Duodenal mucosa (tissue), 2 donors: ENCODE measurements around the gene HIF1A.

Experiments
- H3K27ac ChIP-seq: one replicate; pipeline ENCODE4 v1.7.0; 2013; ENCODE audit warnings: low read depth, low read length
- H3K27me3 ChIP-seq, 2 donors: one replicate each; pipeline ENCODE4 v1.7.0; 2013; ENCODE audit warnings: low read length in 2 of 2, control low read depth in 1 of 2; ENCODE audit not compliant: insufficient read depth in 2 of 2, control insufficient read depth in 1 of 2
- H3K36me3 ChIP-seq, 2 donors: one replicate each; pipeline ENCODE4 v1.7.0; 2013; ENCODE audit warnings: low read length in 2 of 2, control low read depth in 1 of 2; ENCODE audit not compliant: insufficient read depth in 2 of 2, control insufficient read depth in 1 of 2
- H3K4me1 ChIP-seq, 2 donors: one replicate each; pipeline ENCODE4 v1.7.0; 2013; ENCODE audit warnings: low read length in 2 of 2, control low read depth in 1 of 2; ENCODE audit not compliant: insufficient read depth in 2 of 2, control insufficient read depth in 1 of 2
- H3K4me3 ChIP-seq, 2 donors: one replicate each; pipeline ENCODE4 v1.7.0; 2013; ENCODE audit warnings: low read length in 2 of 2, low read depth in 1 of 2
- H3K9ac ChIP-seq, 2 donors: one replicate each; pipeline ENCODE4 v1.7.0; 2013; ENCODE audit warnings: low read length in 2 of 2, low read depth in 1 of 2
- H3K9me3 ChIP-seq, 2 donors: one replicate each; pipeline ENCODE4 v1.7.0; 2013; ENCODE audit warnings: low read length in 2 of 2, control low read depth in 1 of 2; ENCODE audit not compliant: control insufficient read depth in 1 of 2

HIF1A gene

DNA sequence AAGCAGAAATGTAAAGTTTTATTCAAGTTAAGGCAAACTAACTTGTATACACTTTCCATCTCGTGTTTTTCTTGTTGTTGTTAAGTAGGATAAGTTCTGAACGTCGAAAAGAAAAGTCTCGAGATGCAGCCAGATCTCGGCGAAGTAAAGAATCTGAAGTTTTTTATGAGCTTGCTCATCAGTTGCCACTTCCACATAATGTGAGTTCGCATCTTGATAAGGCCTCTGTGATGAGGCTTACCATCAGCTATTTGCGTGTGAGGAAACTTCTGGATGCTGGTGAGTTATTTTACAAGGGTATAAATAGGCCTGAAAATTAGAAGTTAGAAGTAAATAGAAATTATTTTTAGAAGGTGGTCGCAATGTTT is 25.0 kb downstream of the HIF1A start:
- no peaks in the 10 kb centered on the region for H3K9me3 ChIP-seq
- no peak overlapping the region for H3K27ac ChIP-seq
- H3K9ac ChIP-seq = no peak overlapping the region
- H3K27me3 ChIP-seq = no peaks in the 10 kb centered on the region
- peak overlapping the region in 1 of 2 donors; percentile 27 for H3K4me3 ChIP-seq
- H3K36me3 ChIP-seq = peaks cover 14 to 19% of the 10 kb centered on the region in 2 donors
- H3K4me1 ChIP-seq = peaks cover 10 to 18% of the 10 kb centered on the region in 2 donors

DNA sequence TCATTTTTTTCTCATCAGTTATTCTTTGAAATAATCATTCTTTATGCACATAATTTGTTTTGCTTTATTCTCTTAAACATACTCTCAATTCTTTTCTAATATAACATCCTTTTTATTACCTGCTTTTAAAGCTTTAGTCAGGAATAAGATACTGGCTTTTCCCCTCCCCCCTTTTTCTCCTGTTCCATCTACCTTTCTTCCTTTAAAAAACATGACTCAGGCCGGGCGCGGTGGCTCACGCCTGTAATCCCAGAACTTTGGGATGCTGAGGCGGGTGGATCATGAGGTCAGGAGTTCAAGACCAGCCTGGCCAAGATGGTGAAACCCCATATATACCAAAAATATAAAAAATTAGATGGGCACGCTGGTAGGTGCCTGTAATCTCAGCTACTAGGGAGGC is 25.4 kb downstream of the HIF1A start:
- Histone ChIP-seq H3K9me3 (no peaks in the 10 kb centered on the region), H3K4me1 (peaks cover 8 to 18% of the 10 kb centered on the region in 2 donors), H3K36me3 (peaks cover 14 to 24% of the 10 kb centered on the region in 2 donors), H3K27ac (no peak overlapping the region), H3K9ac (no peak overlapping the region), H3K4me3 (no peak overlapping the region), H3K27me3 (no peaks in the 10 kb centered on the region)

- Histone ChIP-seq H3K27ac (no peak overlapping the region), H3K27me3 (no peaks in the 10 kb centered on the region), H3K36me3 (peaks cover 21 to 50% of the 10 kb centered on the region in 2 donors), H3K4me1 (peaks cover 5 to 8% of the 10 kb centered on the region in 2 donors), H3K9ac (no peak overlapping the region), H3K9me3 (no peaks in the 10 kb centered on the region), H3K4me3 (no peak overlapping the region)
These were observed 28.8 kb downstream of the HIF1A start for GRCh38 chr14:61724133-61724532.

- H3K9me3 ChIP-seq = no peaks in the 10 kb centered on the region
- peaks cover 0 to under 1% of the 10 kb centered on the region in 2 donors for H3K4me1 ChIP-seq
- no peak overlapping the region for H3K27ac ChIP-seq
- H3K36me3 ChIP-seq = peaks cover 30 to 60% of the 10 kb centered on the region in 2 donors
- no peaks in the 10 kb centered on the region for H3K27me3 ChIP-seq
- H3K9ac ChIP-seq = no peak overlapping the region
- no peak overlapping the region for H3K4me3 ChIP-seq
These were observed 31.7 kb downstream of the HIF1A start for GRCh38 chr14:61726778-61727658.

- Histone ChIP-seq H3K9me3 (no peaks in the 10 kb centered on the region), H3K4me1 (peaks cover 5% of the 10 kb centered on the region in 2 donors), H3K27ac (no peak overlapping the region), H3K9ac (no peak overlapping the region), H3K36me3 (peaks cover 33 to 69% of the 10 kb centered on the region in 2 donors), H3K4me3 (no peak overlapping the region), H3K27me3 (no peaks in the 10 kb centered on the region)
These were observed 35.6 kb downstream of the HIF1A start for GRCh38 chr14:61730756-61731373.

- Histone ChIP-seq H3K27ac (no peak overlapping the region), H3K4me1 (peaks cover 5% of the 10 kb centered on the region in 2 donors), H3K27me3 (no peaks in the 10 kb centered on the region), H3K4me3 (no peak overlapping the region), H3K36me3 (peaks cover 48 to 72% of the 10 kb centered on the region in 2 donors), H3K9me3 (no peaks in the 10 kb centered on the region), H3K9ac (no peak overlapping the region)
These were observed 38.7 kb downstream of the HIF1A start for GRCh38 chr14:61733972-61734371.

- Histone ChIP-seq H3K36me3 (peaks cover 49 to 74% of the 10 kb centered on the region in 2 donors), H3K4me1 (peaks cover 5% of the 10 kb centered on the region in 2 donors), H3K9me3 (no peaks in the 10 kb centered on the region), H3K27me3 (no peaks in the 10 kb centered on the region), H3K9ac (no peak overlapping the region), H3K4me3 (no peak overlapping the region), H3K27ac (no peak overlapping the region)
These were observed 41.4 kb downstream of the HIF1A start for GRCh38 chr14:61736751-61737150.

DNA sequence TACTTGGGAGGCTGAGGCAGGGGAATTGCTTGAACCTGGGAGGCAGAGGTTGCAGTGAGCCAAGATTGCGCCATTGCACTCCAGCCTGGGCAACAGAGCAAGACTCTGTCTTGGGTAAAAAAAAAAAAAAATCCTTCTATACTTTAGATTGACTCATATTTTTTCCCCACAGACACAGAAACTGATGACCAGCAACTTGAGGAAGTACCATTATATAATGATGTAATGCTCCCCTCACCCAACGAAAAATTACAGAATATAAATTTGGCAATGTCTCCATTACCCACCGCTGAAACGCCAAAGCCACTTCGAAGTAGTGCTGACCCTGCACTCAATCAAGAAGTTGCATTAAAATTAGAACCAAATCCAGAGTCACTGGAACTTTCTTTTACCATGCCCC is 42.6 kb downstream of the HIF1A start:
- Histone ChIP-seq H3K9ac (no peak overlapping the region), H3K4me1 (peaks cover 0 to 5% of the 10 kb centered on the region in 2 donors), H3K36me3 (peaks cover 53 to 83% of the 10 kb centered on the region in 2 donors), H3K4me3 (no peak overlapping the region), H3K27me3 (no peaks in the 10 kb centered on the region), H3K9me3 (no peaks in the 10 kb centered on the region), H3K27ac (no peak overlapping the region)

- H3K9me3 ChIP-seq = no peaks in the 10 kb centered on the region
- H3K9ac ChIP-seq = no peak overlapping the region
- no peak overlapping the region for H3K27ac ChIP-seq
- peaks cover 50 to 83% of the 10 kb centered on the region in 2 donors for H3K36me3 ChIP-seq
- no peak overlapping the region for H3K4me3 ChIP-seq
- H3K27me3 ChIP-seq = no peaks in the 10 kb centered on the region
- H3K4me1 ChIP-seq = peaks cover 0 to 5% of the 10 kb centered on the region in 2 donors
These were observed 43.8 kb downstream of the HIF1A start for GRCh38 chr14:61739133-61739532.

DNA sequence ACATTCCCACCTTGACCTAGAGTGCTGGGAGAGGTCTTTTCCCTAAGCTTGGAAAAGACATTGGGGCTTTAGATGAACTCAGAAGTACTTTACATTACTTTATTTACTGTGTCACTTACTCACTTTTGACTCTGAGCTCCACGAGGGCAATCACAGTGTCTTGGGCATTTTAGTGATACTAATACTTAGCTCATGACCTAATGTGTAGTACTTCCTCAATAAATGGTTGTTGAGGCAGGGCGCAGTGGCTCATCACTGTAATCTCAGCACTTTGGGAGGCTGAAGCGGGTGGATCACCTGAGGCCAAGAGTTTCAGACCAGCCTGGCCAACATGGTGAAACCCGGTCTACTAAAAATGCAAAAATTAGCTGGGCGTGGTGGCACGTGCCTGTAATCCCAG is 47.1 kb downstream of the HIF1A start:
- H3K27me3 ChIP-seq = no peaks in the 10 kb centered on the region
- no peak overlapping the region for H3K27ac ChIP-seq
- no peak overlapping the region for H3K9ac ChIP-seq
- peaks cover 32 to 63% of the 10 kb centered on the region in 2 donors for H3K36me3 ChIP-seq
- no peaks in the 10 kb centered on the region for H3K9me3 ChIP-seq
- no peaks in the 10 kb centered on the region for H3K4me1 ChIP-seq
- no peak overlapping the region for H3K4me3 ChIP-seq
